Activated CD4-positive, CD25-positive, alpha-beta regulatory T cell treated with anti-CD3 and anti-CD28 coated beads, Interleukin-2, amount 50 U/mL, for 24 hours (primary cell): ENCODE results near the gene KLRC2.
"Not testable (repeated sequence)": the region's sequence is repeated elsewhere in the genome, so short reads cannot be mapped to it uniquely, and the experiment has no call there.

Source experiments
- ATAC-seq, 2 donors: fragments of 150-1000 bp; cut with Tn5 transposase; one replicate each; pipeline ENCODE4 v1.10.0; 2021; ENCODE audit warnings: mild to moderate bottlenecking in 1 of 2, moderate library complexity in 1 of 2

The KLRC2 gene

DNA sequence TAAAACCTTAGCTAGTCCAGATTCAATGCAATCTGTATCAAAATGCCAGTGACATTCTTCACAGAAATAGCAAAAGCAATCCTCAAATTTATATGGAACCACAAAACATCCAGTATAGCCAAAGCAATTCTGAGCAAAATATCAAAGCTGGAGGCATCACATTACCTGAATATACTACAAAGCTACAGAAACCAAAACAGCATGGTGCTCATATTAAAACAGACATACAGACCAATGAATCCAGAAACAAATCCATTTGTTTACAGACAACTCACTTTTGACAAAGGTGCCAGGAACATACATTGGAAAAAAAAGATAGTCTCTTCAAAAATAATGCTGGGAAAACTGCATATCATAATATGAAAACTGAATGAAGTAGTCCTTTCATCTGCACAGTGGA, 31.0 kb downstream of the KLRC2 start:
- ATAC-seq: no peak

- ATAC-seq: no peak
Measured at GRCh38 chr12:10400829-10401228, 35.0 kb downstream of the KLRC2 start.

GRCh38 chr12:10398168-10398567, 37.6 kb downstream of the KLRC2 start:
- no peak for ATAC-seq

GRCh38 chr12:10397296-10397695, 38.5 kb downstream of the KLRC2 start:
- no peak for ATAC-seq

GRCh38 chr12:10396176-10396575, 39.6 kb downstream of the KLRC2 start:
- ATAC-seq: not testable (repeated sequence)

DNA sequence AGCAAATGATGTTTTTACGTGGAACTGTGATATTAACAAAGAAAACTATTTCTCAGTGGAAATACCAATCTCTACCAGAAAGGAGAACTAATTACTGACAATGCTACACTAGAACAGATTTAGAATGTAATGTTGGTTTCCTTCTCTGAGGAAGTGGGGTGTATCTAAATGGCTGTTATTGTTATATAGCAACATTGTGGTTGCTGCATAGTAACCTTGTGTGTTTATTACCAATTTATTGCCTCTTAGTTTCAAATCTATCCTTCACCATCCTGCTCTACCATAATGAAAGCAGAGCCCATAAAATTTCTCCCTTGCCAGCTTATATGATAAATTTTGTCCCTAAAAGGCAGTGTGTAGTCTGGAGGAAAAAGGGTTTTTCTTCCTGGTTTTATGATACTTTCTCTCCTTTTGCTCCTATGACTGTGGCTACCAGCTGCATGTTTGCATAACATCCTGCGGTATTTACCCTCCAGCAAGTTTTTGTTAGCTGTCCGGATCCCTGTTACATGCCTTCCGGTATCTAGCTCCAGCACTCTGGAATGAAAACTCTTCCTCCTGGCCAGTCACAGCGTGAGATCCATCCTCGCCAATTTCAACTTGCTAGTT, 40.3 kb downstream of the KLRC2 start:
- peak in 1 of 2 donors; percentile 17 for ATAC-seq

DNA sequence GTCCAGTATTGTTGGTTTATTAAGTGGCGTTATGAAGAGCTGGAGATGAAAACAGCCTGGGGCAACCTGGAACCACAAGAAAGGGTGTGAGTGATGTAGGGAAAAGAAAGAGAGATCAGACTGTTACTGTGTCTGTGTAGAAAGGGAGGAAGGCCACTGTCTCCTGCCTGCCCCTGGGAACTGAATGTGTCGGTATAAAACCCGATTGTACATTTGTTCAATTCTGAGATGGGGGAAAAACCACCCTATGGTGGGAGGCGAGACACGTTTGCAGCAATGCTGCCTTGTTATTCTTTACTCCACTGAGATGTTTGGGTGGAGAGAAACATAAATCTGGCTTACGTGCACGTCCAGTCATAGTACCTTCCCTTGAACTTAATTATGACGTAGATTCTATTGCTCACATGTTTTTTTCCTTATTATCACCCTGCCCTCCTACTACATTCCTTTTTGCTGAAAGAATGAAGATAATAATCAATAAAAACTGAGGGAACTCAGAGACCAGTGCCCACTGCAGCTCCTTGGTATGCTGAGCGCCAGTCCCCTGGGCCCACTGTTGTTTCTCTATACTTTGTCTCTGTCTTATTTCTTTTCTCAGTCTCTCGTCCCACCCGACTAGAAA, 41.2 kb downstream of the KLRC2 start:
- ATAC-seq: not testable (repeated sequence)

- no peak for ATAC-seq
Measured at GRCh38 chr12:10393291-10393690, 42.5 kb downstream of the KLRC2 start.

- ATAC-seq: peak in 1 of 2 donors; percentile 32
Measured at GRCh38 chr12:10392394-10392930, 43.3 kb downstream of the KLRC2 start.

- not testable (repeated sequence) for ATAC-seq
Measured at GRCh38 chr12:10390991-10391390, 44.8 kb downstream of the KLRC2 start.

GRCh38 chr12:10389904-10390303, 45.9 kb downstream of the KLRC2 start, which contains the start of gene KLRK1:
TSS of gene KLRK1 (minus strand) at chr12:10390041. CDS start at chr12:10388810, 1,231 bp downstream.
- ATAC-seq: no peak

GRCh38 chr12:10388624-10389413, 47.0 kb downstream of the KLRC2 start:
- ATAC-seq: no peak

GRCh38 chr12:10387498-10387897, 48.3 kb downstream of the KLRC2 start:
- ATAC-seq: not testable (repeated sequence)

DNA sequence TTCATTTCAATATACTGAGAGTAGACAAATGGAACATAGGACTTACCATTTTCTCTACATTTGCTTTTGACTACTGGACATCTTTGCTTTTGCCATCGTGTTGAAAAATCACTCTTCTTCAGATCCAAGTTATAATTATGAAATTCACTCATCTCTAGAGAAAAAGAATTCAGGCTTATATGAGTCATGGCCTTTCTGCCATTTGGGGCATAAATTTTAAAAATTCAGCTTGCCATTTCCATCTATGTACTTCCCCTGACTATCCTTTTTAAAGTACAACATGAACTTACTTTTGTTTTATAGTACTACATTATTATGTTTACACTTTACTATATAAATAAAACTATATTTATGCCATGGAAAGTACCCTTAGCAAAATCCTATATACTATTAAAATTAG, 49.0 kb downstream of the KLRC2 start:
- ATAC-seq: no peak

GRCh38 chr12:10385166-10385613, 50.6 kb downstream of the KLRC2 start:
- no peak for ATAC-seq

DNA sequence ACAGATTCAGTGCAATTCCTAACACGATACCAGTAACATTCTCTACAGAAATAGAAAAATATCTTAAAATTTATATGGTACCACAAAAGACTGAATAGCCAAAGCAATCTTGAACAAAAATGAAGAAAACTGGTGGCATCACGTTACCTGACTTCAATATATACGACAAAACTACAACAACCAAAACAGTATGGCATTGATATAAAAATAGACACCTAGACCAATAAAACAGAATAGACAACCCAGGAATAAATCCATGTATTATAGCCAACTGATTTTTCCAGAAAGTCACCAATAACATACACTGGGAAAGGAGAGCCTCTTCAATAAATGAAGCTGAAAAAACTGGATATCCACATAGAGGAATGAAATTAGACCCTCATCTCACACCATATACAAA, 51.6 kb downstream of the KLRC2 start:
- no peak for ATAC-seq

DNA sequence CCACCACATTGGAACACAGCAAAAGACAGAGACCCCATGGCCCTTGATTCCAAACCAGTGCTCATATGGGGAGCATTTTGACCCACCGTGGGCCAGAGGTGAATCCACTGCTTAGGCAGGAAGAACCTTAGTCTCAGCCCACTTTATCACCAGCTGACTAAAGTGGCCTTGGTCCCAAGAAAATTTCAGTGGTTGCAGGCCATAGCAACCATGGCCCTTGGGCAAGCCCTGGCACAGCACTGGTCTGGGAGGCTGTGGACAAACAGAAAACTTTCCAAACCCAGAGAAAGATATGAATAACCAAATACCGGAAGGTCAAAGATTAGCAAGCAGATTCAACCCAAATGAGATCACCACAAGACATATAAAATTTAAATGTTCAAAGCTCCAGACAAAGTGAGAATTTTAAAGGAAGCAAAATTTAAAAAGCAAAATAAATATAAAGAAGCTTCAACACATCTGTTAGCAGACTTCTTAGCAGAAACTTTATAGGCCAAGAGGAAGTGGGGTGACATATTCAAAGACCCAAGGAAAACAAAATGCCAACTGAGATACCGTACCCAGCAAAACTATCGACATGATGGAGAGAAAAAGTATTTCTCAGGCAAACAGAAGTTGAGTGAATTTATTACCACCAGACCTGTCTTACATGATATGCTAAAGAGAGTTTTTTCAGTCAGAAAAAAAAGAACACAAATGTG, 53.7 kb downstream of the KLRC2 start:
- no peak for ATAC-seq
